ENCODE data around the gene TOPORS.

The TOPORS gene

GRCh38 chr9:32526707-32527048 lies 25.7 kb downstream of the TOPORS start:
- ATAC-seq, result no peak
- TF ChIP-seq SNAI2 (CRISPR knock-in tag; IDR thresholded peaks at IDR 0.05), result no peak
- TF ChIP-seq CSDC2 (CRISPR knock-in tag; IDR thresholded peaks at IDR 0.05), result no peak
- no peak for TF ChIP-seq ZNF565 (CRISPR knock-in tag; conservative IDR thresholded peaks at IDR 0.05; ENCODE audit: low read depth)
- TF ChIP-seq CREB5 (CRISPR knock-in tag; IDR thresholded peaks at IDR 0.05; ENCODE audit: low read depth), result no peak
- TF ChIP-seq CSRNP3 (CRISPR knock-in tag; IDR thresholded peaks at IDR 0.05), result no peak
- TF ChIP-seq ZC3H10 (CRISPR knock-in tag; IDR thresholded peaks at IDR 0.05), result no peak
- no peak for TF ChIP-seq PPARA (CRISPR knock-in tag; IDR thresholded peaks at IDR 0.05; ENCODE audit: borderline replicate concordance)

- peak; percentile 96 for ATAC-seq
- no peak for TF ChIP-seq ZNF8 (CRISPR knock-in tag; IDR thresholded peaks at IDR 0.05)
- TF ChIP-seq CSRNP3 (CRISPR knock-in tag; IDR thresholded peaks at IDR 0.05), result no peak
- no peak for TF ChIP-seq ZC3H10 (CRISPR knock-in tag; IDR thresholded peaks at IDR 0.05)
- TF ChIP-seq SNAI2 (CRISPR knock-in tag; IDR thresholded peaks at IDR 0.05), result no peak
- no peak for TF ChIP-seq ZNF565 (CRISPR knock-in tag; conservative IDR thresholded peaks at IDR 0.05; ENCODE audit: low read depth)
- no peak for TF ChIP-seq TCF4 (CRISPR knock-in tag; IDR thresholded peaks at IDR 0.05; ENCODE audit: borderline replicate concordance)
- TF ChIP-seq ARNTL (CRISPR knock-in tag; IDR thresholded peaks at IDR 0.05; ENCODE audit: borderline replicate concordance, low read depth), result no peak
- no peak for TF ChIP-seq OSR1 (CRISPR knock-in tag; IDR thresholded peaks at IDR 0.05)
- TF ChIP-seq RARB (CRISPR knock-in tag; IDR thresholded peaks at IDR 0.05), result no peak
- TF ChIP-seq TOX (CRISPR knock-in tag; IDR thresholded peaks at IDR 0.05; ENCODE audit: borderline replicate concordance), result no peak
- no peak for TF ChIP-seq POU6F1 (CRISPR knock-in tag; IDR thresholded peaks at IDR 0.05; ENCODE audit: borderline replicate concordance, low read depth)
- TF ChIP-seq CREB5 (CRISPR knock-in tag; IDR thresholded peaks at IDR 0.05; ENCODE audit: low read depth), result no peak
- TF ChIP-seq GLIS3 (CRISPR knock-in tag; IDR thresholded peaks at IDR 0.05), result no peak
- TF ChIP-seq ESRRG (CRISPR knock-in tag; IDR thresholded peaks at IDR 0.05), result no peak
- no peak for TF ChIP-seq TSHZ2 (CRISPR knock-in tag; IDR thresholded peaks at IDR 0.05)
- no peak for TF ChIP-seq BACH2 (CRISPR knock-in tag; IDR thresholded peaks at IDR 0.05; ENCODE audit: borderline replicate concordance)
- no peak for TF ChIP-seq PATZ1 (CRISPR knock-in tag; IDR thresholded peaks at IDR 0.05; ENCODE audit: borderline replicate concordance)
- no peak for TF ChIP-seq CSDC2 (CRISPR knock-in tag; IDR thresholded peaks at IDR 0.05)
- no peak for TF ChIP-seq PPARA (CRISPR knock-in tag; IDR thresholded peaks at IDR 0.05; ENCODE audit: borderline replicate concordance)
- no peak for TF ChIP-seq ZFP3 (CRISPR knock-in tag; IDR thresholded peaks at IDR 0.05)
Observed at GRCh38 chr9:32526041-32526706, 26.2 kb downstream of the TOPORS start, which contains the start of gene RIGI. Gene RIGI (minus strand): TSS chr9:32526196. CDS start chr9:32526166, 30 bp downstream.
